Measurements from ENCODE around the gene MC3R. TPM values are rescaled to one million over a fixed set of nuclear protein-coding genes. Genes with fewer than 3 reads are reported as not detected.

Gene MC3R
- total RNA-seq, 1 experiment from 2014 or later: not detected

DNA sequence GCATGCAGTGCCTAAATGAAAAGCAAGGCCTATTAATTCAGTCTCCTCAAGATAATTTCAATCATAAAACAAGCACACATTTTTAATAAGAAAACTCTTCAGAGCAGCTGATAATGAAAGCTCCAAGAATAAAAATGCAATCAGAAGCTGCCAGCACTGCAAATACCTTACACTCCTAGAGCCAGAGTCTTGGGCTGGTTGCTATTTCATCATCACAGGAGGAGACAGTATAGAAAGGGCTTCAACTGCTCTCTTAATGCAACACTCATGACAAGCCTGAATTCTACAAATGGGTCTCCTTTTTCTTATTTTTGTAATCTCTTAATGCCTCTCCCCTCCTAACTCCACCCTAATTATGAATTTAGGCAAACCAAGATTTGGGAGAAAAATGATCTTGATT is 11.2 kb upstream of the MC3R start:
- no peak overlapping the region for H3K18ac ChIP-seq (ENCODE audit: insufficient read length, low read depth, low read length)
- H3K56ac ChIP-seq (ENCODE audit: insufficient read length, low read depth, low read length): no peak overlapping the region
- H2BK12ac ChIP-seq (ENCODE audit: insufficient read length, low read depth, low read length): no peak overlapping the region
- H2BK120ac ChIP-seq (ENCODE audit: low read depth, low read length, poor library complexity, severe bottlenecking): no peak overlapping the region
- no peaks in the 10 kb centered on the region for H3K23me2 ChIP-seq (ENCODE audit: insufficient read length, low read depth, low read length, poor library complexity, severe bottlenecking)
- H3K9me3 ChIP-seq (ENCODE audit: control insufficient read depth, low read depth, low read length): peaks cover 78% of the 10 kb centered on the region
- H3K4me1 ChIP-seq (ENCODE audit: insufficient read depth, low read length): no peaks in the 10 kb centered on the region
- Mint-ChIP-seq H3K9me3 (peaks cover 83 to 84% of the 10 kb centered on the region in 2 experiments), H3K27me3 (ENCODE audit: low read depth) (peaks cover 1% of the 10 kb centered on the region; the same call in 1 of the 2 replicates), H3K4me1 (no peaks in the 10 kb centered on the region), H3K36me3 (ENCODE audit: insufficient read depth in 1 of 3, low read depth in 3 of 3) (peaks cover 10 to 47% (median 16%) of the 10 kb centered on the region in 3 experiments; a peak in 6 of 7 replicates), H3K27ac (no peak overlapping the region), H3K4me3 (no peak overlapping the region)
- no peaks in the 10 kb centered on the region for H3K79me1 ChIP-seq (ENCODE audit: insufficient read depth, low read depth, low read length, poor library complexity, severe bottlenecking)
- no peak overlapping the region for H2AFZ ChIP-seq (ENCODE audit: low read length)
- H3K27me3 ChIP-seq (ENCODE audit: insufficient read depth, low read length): no peaks in the 10 kb centered on the region
- no peak overlapping the region for H4K8ac ChIP-seq (replicated peaks; ENCODE audit: insufficient read length, low read depth, low read length)
- no peak overlapping the region for H4K91ac ChIP-seq (ENCODE audit: insufficient read length, low read depth, low read length)
- H4K20me1 ChIP-seq (ENCODE audit: control insufficient read depth, insufficient read depth, insufficient read length): no peaks in the 10 kb centered on the region
- H3K4ac ChIP-seq (ENCODE audit: low read depth, low read length): no peak overlapping the region
- no peak overlapping the region for H3T11ph ChIP-seq (ENCODE audit: low read length)
- no peak for DNase-seq
- H3K9ac ChIP-seq (ENCODE audit: extremely low read depth, insufficient read length, low read length): no peak overlapping the region
- no peak overlapping the region for H3K14ac ChIP-seq (ENCODE audit: insufficient read depth, low read length)
- H2BK5ac ChIP-seq (ENCODE audit: insufficient read length, low read length): no peak overlapping the region
- TF ChIP-seq CTCF (conservative IDR thresholded peaks at IDR 0.05): no peak
- H2AK5ac ChIP-seq (ENCODE audit: insufficient read length, low read length): no peak overlapping the region
- no peak overlapping the region for H2BK15ac ChIP-seq (ENCODE audit: low read depth, low read length)
- no peak overlapping the region for H3K23ac ChIP-seq (ENCODE audit: insufficient read length, low read depth, low read length)
- H3K4me2 ChIP-seq (ENCODE audit: insufficient read depth, insufficient read length, low read length): no peak overlapping the region
- no peak overlapping the region for H2BK20ac ChIP-seq (ENCODE audit: low read depth, low read length, poor library complexity, severe bottlenecking)
- H3K27ac ChIP-seq (ENCODE audit: insufficient read length, low read depth, low read length): no peak overlapping the region
- H3K79me2 ChIP-seq (ENCODE audit: insufficient read depth, low read length): no peaks in the 10 kb centered on the region
- no peak overlapping the region for H4K5ac ChIP-seq (ENCODE audit: insufficient read length, low read depth, low read length)

Data from H9 (cell line).